NCI-H1048 (cell line): ENCODE measurements around the gene RBM48.
"Not testable (repeated sequence)": the region's sequence is repeated elsewhere in the genome, so short reads cannot be mapped to it uniquely, and the experiment has no call there.

Source experiments
- DNase-seq: peaks from one replicate; lab custom pipeline; 2025; lab: John Stamatoyannopoulos, UW

The RBM48 gene

GRCh38 chr7:92545116-92545515 lies 16.5 kb downstream of the RBM48 start:
- DNase-seq, result not testable (repeated sequence)

GRCh38 chr7:92546856-92547497 lies 18.4 kb downstream of the RBM48 start:
- no peak for DNase-seq

DNA sequence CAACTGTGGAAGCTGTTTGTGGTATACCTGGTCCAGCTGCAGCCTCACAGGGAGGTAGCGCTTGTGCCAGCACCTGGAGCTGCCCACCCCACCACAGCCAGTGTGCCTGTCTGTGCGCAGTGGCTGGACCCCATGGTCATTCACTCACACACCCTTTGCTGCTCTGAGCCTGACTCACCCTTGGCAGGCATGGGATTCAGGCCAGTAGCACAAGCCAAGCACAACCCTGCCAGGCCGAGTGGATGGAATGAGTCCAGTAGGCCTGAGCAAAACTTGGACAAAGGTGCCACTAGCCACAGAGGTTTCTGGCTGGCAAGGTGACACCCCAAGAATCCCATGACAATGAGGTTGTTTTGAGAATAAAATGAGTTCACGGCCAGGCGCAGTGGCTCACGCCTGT lies 19.0 kb downstream of the RBM48 start:
- DNase-seq, result no peak

GRCh38 chr7:92550194-92550593 lies 21.6 kb downstream of the RBM48 start:
- DNase-seq, result no peak

- no peak for DNase-seq
These were observed 28.7 kb downstream of the RBM48 start for GRCh38 chr7:92557249-92557648.

DNA sequence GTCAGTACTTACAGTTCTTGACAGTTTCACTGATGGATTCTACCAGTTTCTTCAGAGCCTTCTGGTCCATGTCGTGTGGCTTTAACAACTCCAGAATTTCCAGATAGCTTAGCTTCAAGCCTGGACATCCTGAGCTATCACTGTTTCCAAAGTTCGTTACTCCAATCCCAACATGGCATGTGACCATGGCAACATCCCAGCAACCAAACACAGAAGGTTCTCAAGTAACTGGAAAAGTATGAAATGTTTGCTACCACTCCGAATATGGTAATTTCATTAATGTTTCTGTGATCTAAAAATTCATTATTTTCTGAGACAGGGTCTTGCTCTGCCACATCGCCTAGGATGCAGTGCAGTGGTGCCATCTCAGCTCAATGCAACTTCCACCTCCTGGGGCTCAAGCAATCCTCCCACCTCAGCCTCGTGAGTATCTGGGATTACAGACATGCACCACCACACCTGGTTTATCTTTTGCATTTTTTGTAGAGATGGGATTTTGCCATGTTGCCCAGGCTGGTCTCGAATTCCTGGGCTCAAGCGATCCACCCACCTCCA lies 29.3 kb downstream of the RBM48 start:
- DNase-seq, result no peak

DNA sequence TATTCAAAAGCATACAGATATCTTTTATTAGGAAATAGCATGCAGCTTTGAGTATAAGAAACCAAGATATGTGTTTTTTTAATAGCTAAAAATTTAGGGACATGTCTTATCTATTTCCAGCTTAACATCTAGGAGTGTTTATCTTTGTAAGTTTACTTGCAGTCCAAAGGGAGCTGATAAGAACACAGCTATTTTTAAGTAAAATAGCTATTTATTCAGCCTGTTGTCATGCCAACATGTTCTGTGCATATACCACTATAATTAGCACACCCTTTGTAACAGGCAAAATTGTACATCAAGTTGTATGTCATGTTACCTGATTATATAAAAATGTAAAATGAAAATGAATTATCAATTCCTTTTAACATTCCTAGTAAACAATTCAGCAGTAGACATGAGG lies 32.0 kb downstream of the RBM48 start:
- no peak for DNase-seq

- no peak for DNase-seq
These were observed 34.8 kb downstream of the RBM48 start for GRCh38 chr7:92563345-92563744.

- no peak for DNase-seq
These were observed 38.9 kb downstream of the RBM48 start for GRCh38 chr7:92567460-92567859.

DNA sequence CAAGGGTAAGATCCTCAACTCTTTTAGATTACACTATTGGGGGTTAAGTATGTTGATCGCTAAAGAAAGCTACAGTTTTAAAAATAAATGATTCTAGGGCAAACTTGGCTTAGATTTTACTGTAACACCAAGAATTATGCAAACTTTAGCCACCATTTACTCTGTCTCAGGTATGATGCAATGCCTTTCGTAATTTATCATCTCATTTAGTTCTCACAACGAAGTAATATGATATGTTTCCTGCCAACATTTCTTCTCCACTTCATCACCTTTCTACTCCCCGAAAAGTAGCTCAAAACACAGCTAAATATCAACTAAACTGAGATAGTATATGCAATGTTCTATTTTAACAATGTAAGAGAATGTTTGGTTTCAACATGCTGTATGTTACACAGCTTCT lies 40.5 kb downstream of the RBM48 start:
- no peak for DNase-seq

DNA sequence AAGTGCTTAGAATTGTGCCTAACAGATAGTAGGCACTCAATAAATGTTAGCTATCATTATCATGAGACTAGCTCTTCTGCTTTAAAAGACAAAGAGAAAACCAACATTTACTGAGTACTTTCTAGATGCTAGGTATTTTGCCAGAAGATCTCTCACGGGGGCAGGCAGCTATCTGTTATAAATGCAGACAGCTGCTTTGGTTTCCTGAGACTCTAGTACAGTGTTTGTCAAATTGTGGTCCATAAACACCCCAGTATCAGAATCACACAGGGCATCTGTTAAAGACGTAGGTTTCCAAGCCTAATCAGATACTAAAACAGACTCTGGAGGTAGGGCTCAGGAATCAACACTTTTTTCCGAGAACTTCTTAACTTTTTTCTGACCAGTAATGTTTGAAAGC lies 47.7 kb downstream of the RBM48 start:
- no peak for DNase-seq

DNA sequence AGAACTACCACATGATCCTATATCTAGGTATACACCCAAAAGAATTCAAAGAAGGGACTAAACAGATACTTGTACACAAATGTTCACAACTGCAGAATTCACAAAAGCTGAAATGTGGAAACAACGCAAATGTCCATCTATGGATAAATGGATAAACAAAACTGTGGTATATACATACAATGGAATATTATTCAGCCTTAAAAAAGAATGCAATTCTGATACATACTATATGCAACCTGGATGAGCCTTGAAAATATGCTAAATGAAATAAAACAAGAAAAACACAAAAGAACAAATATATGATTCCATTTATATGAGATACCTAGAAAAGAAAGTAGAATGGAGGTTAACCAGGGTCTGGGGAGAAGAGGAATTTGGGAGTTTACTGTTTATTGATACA lies 54.4 kb downstream of the RBM48 start:
- DNase-seq, result no peak

DNA sequence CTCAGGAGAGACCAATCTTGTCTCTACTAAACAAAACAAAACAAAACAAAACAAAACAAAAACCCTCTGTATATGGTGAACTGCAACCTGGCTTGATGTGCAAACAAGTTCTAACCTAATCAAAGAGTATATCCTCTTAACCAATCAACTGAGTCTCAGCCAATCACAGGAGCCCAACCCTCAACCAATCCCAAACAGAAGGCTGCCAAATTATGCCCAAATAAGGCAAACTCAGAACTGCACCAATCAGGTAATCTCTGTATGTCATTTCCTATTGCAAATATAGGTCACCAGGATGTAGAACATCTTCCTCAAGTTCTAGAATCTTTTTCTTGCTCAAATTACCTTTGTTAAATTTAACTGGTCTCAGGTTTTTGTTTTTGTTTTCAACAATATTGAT lies 56.4 kb downstream of the RBM48 start:
- no peak for DNase-seq

DNA sequence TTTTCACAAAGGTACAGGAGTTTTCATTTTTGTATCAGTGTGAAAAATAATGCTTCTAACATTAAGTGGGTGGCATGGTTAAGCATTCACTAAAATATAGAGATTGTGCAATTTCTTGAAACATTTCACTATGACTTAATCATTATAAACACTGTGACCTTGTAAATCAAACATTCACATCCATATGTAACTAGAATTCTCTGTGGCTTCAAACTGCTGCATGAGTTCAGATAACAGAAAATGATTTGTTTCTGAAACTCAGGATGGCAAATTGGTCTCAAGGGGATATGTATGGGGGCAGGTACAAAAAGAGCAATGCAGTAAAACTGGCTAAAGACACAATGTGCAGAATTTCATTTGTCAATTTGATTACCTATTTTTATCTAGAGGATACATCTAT lies 57.8 kb downstream of the RBM48 start:
- DNase-seq, result no peak

GRCh38 chr7:92586841-92587240 lies 58.2 kb downstream of the RBM48 start:
- DNase-seq, result no peak
